Activated CD4-positive, alpha-beta T cell treated with anti-CD3 and anti-CD28 coated beads, Interleukin-10, Interleukin-2, amounts not matched to agents 100 ng/mL and 50 ng/mL, durations not matched to agents 16 hours and 8 hours (primary cell): ENCODE results near the gene DIPK1B.
A peak's percentile ranks its signal among the peaks of the same experiment; 100 is the strongest.

Experiments used
- DNase-seq: peaks from one replicate; pipeline ENCODE4 v3.0.0-alpha.2; 2020

Gene DIPK1B

GRCh38 chr9:136740971-136741882, 28.9 kb downstream of the DIPK1B start:
- no peak for DNase-seq

- peak; percentile 49 for DNase-seq
Observed at GRCh38 chr9:136741883-136742571, 29.7 kb downstream of the DIPK1B start.

DNA sequence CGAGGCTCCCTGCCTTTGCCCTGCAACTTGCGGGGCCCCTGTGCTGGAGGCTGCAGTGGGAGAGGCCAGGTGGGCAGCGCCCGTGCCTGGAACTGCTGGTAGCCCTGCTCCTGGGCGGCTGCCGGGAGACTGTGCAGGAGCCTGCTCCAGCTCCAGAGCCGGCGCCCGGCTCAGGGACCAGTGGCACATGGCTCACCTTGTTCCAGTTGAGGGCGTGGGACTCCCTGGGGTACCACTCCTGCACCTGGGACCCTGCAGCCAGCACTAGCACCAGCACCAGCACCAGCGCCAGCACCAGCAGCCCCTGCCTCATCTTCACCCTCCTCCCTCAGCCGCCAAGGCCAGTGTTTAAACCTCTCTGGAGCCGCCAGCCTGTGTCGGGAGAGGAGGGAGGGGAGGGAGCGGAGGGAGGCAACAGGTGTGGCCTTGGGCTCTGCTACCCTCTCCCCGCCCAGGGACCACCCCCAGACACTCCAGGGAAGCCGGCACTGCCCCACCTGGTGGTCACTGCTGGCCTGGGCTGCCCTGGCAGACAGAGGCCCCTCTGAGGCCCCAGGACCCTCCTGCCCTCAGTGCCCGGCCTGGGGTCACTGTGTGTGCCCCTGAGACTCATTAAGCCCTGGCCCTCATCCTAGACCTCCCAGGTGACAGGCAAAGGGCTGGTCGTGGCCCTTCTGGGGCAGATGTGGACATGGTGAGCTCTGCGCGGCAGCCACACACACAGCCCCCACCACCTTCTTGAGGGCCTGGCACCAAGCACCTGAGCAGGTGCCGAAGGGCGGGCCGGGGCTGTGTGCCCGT, 30.4 kb downstream of the DIPK1B start, which contains the start of gene LCN10:
Gene LCN10 (minus strand): TSS at position 350 of the 801 bp plus-strand sequence. CDS start 37 bp downstream, at position 313.
- DNase-seq = no peak

- no peak for DNase-seq
Observed at GRCh38 chr9:136743639-136744211, 31.4 kb downstream of the DIPK1B start.

DNA sequence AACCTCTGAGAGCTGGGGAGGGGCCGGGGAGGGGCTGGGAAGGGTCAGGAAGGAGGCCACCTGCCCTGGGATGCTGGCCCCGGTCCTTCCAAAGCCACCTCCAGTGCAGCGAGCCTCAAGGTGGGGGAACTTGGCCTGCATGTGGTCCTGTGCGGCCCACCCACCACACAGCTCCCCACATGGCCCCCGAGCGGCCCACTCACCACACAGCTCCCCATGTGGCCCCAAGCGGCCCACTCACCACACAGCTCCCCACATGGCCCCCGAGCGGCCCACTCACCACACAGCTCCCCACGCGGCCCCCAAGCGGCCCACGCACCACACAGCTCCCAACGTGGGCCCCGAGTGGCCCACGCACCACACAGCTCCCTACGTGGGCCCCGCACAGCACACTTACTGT, 32.4 kb downstream of the DIPK1B start:
- no peak for DNase-seq

DNA sequence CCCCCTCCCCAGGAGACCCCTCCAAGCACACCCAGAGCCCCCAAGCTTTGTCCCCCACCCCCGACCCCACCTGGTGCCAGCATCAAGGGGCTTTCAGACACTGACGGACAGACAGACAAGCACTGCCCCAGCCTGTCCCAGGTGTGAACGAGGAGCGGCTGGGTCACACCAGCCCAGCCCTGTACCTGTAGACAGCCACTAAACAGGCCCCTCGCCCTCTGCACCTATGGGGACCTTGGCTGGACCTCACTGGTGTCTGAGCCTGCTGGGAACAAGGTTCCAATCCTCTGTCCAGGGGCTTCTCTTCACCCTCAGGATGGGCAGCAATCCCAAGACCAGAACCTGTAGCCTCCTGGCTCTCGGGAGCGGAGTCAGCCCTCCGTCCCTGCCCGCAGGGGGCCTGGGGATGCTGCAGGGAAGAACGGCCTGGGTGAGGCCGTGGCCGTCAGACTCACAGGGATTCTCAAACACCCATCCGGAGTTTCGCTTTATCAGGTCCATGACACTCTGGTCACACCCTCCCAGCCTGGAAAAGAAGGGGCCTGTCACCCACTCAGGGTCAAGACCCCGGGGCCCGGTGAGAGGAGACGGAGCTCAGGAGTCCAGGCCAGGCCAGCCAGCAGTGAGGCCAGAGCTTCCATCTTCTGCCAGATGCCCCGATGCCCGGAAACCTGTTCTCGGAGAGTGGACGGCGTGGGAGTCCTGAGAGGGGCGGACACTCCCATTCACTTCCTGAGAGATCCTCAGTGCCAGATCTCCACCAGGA, 33.2 kb downstream of the DIPK1B start:
- no peak for DNase-seq

DNA sequence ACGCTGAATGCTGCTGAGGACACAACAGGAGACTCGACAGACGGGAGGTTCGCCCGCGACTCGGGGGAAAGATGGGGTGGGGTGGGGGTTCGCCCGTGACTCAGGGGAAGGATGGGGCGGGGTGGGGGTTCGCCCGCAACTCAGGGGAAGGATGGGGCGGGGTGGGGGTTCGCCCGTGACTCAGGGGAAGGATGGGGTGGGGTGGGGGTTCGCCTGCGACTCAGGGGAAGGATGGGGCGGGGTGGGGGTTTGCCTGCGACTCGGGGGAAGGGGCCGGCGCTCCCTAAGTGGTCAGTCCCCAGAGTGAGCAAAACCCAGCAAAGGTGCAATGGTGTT, 33.8 kb downstream of the DIPK1B start:
- DNase-seq = no peak

- DNase-seq = no peak
Observed at GRCh38 chr9:136746621-136747020, 34.2 kb downstream of the DIPK1B start.

GRCh38 chr9:136747161-136748060, 35.0 kb downstream of the DIPK1B start:
- no peak for DNase-seq

DNA sequence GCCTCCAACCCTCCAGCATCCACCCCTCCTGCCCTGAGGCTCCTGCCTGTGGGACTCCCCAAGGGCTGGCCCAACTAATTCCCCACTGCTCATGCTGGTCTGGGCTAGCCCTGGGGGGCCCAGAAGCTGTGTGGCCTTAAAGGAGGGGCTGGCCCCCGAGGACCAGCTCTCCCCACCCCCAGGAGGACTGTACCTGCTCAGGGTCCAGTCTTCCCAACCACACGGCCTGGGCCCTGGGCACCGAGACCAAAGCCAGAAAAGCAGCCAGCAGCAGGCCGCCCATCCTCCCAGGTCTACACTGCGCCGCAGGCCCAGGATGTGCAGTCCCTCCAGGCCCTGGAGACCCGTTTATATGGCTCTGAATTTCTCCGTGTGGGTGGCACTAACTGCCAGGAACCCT, 35.8 kb downstream of the DIPK1B start, which contains the start of gene LCN6:
Gene LCN6 (minus strand): TSS at position 325 of the 400 bp plus-strand sequence. CDS start 42 bp downstream, at position 283.
- no peak for DNase-seq

DNA sequence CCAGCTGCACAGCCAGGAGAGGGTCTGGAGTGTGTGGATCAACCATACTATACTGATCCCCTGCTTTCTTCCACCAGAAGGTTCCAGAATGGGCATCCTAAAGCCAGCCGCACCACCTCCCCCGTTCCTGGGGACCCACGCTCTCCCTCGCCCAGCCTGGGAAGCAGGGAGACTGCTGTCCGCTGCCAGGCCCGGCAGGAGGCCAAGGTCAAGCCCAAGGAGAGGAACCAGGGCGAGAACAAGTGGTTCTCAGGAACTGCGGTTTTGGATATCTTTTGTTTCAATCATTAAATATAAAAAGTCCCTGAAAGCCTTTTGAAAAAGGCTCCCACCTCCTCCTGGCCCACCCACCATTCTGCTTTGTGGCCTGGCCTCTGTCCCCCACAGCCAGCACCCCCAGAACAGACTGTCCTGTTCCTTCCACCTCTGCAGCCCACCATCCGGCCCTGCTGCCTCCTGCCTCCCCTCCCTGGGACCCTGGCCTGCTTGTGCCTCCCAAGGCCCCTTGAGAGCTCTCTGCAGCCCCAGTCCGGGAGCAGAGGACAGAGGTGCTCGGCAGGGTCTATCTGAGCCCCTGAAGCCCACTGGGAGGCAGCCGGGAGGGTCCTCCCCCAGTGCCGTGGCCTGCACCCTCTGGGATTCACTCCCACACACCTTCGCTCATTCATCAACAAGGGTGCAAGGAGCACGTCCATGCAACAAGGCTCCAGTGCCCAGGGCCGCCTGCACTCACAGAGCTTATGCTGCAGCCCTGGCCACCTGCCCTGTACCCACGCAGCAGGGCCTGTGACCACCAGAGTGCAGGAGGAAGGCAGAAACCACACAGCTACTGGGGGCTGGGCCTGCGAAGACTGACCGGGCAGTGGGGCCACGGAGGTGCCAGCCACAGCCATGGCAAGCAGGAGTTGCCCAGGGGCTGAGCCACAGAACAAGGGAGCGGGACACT, 36.6 kb downstream of the DIPK1B start:
- DNase-seq = no peak

GRCh38 chr9:136750526-136750925, 38.2 kb downstream of the DIPK1B start:
- peak; percentile 79 for DNase-seq

- DNase-seq = no peak
Observed at GRCh38 chr9:136751244-136751643, 38.9 kb downstream of the DIPK1B start.

- DNase-seq = no peak
Observed at GRCh38 chr9:136751814-136752213, 39.4 kb downstream of the DIPK1B start.

DNA sequence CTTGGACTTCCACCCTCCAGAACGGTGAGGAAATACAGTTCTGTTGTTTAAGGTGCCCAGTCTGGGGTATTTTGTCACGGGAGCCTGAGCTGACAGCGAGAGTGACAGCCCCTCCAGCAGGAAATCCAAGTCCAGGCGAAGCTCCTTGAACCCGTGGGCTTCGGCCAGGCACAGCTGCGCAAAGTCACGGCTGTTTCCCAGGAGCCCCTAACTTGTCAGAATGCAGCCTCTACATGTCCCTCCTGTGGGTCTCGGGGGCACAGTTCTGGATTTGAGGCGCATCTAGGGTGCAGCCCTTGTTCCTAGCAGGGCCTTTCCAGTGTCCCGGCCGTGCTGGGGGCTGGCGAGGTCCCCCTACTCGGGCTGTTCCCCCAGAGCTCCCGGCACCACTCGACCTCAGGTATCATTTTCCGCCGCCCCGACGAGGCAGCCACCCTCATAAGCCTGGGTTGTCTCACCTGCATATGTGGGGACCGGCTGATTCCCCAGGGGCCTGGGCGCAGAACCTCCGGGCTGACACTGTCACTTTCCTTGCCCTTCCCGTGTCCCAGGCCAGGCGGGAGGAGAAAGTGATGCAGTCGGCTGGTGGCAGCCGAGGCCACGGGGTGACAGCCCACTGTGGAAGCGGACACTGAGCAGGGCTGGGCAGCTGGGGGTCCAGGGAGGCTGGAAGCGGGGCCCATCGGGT, 41.1 kb downstream of the DIPK1B start:
- no peak for DNase-seq

GRCh38 chr9:136754059-136754572, 41.7 kb downstream of the DIPK1B start:
- DNase-seq = no peak

GRCh38 chr9:136754626-136755301, 42.4 kb downstream of the DIPK1B start:
- no peak for DNase-seq
